ENCODE measurements around the gene NCOA5. TPM values are rescaled to one million over a fixed set of nuclear protein-coding genes. Genes with fewer than 3 reads are reported as not detected.

Gene NCOA5
- total RNA-seq, 4 donors from 2014 or later = 14.7 to 21.5 (median 19.0) TPM

DNA sequence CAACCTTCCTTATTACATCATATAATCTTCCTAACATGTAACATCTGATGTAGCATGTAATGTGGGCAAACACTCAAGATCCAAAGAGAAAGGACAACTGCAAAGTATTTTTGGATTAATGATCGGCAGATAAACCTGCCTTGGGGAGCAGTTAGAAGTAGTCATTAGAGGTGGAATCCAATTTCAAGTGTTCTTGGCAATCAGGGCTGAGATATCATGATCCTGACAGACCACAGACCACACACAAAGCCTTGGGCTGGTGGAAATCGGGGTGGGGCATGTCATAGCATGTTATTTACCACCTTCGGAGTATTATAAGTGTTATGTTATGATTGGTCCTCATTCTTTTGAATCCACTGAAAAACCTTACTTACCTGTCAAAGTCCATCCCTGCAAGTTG is 16.3 kb downstream of the NCOA5 start:
- in situ Hi-C loops (cut with MboI; ENCODE audit: low sequenced_read_pairs in 4 of 4) (no loop called here), intact Hi-C loops (cut with DNase I; ENCODE audit: low total_unique reads) (no loop called here)
- Histone ChIP-seq H3K36me3 (peaks cover 0 to 31% of the 10 kb centered on the region in 2 donors), H3K4me3 (no peak overlapping the region), H3K27me3 (no peaks in the 10 kb centered on the region), H3K4me1 (peaks cover 41 to 47% of the 10 kb centered on the region in 2 donors), H3K9me3 (no peaks in the 10 kb centered on the region), H3K27ac (peak overlapping the region in 2 of 4 donors; percentile 12 to 22)
- peak; percentile 58 to 60 for ATAC-seq
- no peak for DNase-seq
- TF ChIP-seq POLR2A (IDR thresholded peaks at IDR 0.05) = no peak
- TF ChIP-seq, protein P1, sequence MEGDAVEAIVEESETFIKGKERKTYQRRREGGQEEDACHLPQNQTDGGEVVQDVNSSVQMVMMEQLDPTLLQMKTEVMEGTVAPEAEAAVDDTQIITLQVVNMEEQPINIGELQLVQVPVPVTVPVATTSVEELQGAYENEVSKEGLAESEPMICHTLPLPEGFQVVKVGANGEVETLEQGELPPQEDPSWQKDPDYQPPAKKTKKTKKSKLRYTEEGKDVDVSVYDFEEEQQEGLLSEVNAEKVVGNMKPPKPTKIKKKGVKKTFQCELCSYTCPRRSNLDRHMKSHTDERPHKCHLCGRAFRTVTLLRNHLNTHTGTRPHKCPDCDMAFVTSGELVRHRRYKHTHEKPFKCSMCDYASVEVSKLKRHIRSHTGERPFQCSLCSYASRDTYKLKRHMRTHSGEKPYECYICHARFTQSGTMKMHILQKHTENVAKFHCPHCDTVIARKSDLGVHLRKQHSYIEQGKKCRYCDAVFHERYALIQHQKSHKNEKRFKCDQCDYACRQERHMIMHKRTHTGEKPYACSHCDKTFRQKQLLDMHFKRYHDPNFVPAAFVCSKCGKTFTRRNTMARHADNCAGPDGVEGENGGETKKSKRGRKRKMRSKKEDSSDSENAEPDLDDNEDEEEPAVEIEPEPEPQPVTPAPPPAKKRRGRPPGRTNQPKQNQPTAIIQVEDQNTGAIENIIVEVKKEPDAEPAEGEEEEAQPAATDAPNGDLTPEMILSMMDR (IDR thresholded peaks at IDR 0.05 in 4 of 5, conservative IDR thresholded peaks at IDR 0.05 in 1 of 5) = no peak

DNA sequence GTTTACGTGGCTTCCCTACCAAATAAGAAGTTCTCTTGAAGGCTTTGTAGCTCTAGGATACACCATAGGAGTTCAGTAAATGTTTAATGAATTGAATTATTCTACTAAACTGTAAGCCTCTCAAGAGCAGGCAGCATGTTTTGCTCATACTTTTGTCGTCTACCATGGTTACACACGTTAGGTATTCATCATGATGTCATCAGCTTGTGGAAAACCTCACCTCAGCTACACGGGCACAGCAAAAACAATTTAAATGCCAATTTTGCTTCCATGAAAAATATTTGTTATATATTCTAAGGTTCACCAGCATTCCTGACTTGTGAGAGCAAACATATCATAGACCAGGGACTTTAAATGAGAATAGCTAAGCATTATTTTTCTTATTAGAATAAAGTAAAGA is 16.7 kb downstream of the NCOA5 start:
- Histone ChIP-seq H3K4me1 (peaks cover 40 to 47% of the 10 kb centered on the region in 2 donors), H3K36me3 (peaks cover 0 to 33% of the 10 kb centered on the region in 2 donors), H3K27ac (no peak overlapping the region), H3K9me3 (no peaks in the 10 kb centered on the region), H3K4me3 (no peak overlapping the region), H3K27me3 (no peaks in the 10 kb centered on the region)
- DNase-seq (no peak), ATAC-seq (no peak)
- in situ Hi-C loops (cut with MboI; ENCODE audit: low sequenced_read_pairs in 4 of 4) = no loop called here
- TF ChIP-seq, protein P1 (IDR thresholded peaks at IDR 0.05 in 4 of 5, conservative IDR thresholded peaks at IDR 0.05 in 1 of 5) = no peak
- TF ChIP-seq POLR2A (IDR thresholded peaks at IDR 0.05) = no peak
- intact Hi-C loops (cut with DNase I; ENCODE audit: low total_unique reads) = no loop called here

DNA sequence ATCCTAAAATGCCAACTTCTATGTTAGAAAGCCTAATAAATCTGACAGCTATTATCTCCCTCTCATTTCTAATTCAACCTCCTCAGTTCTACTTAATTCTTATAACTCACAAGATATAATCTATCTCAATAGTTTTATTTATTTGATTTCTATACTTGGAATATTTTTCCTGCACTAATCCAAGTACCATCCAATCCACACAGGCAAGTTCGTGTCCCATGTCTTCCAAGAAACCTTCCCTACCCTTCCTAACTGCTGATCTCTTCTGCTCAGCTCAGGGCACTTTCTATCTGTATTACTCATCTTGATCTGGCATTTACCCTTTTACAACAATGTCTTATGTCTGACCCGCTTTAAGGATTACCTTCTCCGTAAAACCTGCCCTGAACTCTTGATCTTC is 18.2 kb downstream of the NCOA5 start:
- H3K27ac ChIP-seq = no peak overlapping the region
- H3K4me3 ChIP-seq = no peak overlapping the region
- in situ Hi-C loops (cut with MboI; ENCODE audit: low sequenced_read_pairs in 4 of 4) (no loop called here), intact Hi-C loops (cut with DNase I; ENCODE audit: low total_unique reads) (no loop called here)
- peaks cover 4 to 47% of the 10 kb centered on the region in 2 donors for H3K36me3 ChIP-seq
- no peaks in the 10 kb centered on the region for H3K9me3 ChIP-seq
- ATAC-seq (no peak), DNase-seq (no peak)
- no peak for TF ChIP-seq POLR2A (IDR thresholded peaks at IDR 0.05)
- TF ChIP-seq, protein P1 (IDR thresholded peaks at IDR 0.05 in 4 of 5, conservative IDR thresholded peaks at IDR 0.05 in 1 of 5) = no peak
- H3K4me1 ChIP-seq = peaks cover 33 to 35% of the 10 kb centered on the region in 2 donors
- H3K27me3 ChIP-seq = no peaks in the 10 kb centered on the region

DNA sequence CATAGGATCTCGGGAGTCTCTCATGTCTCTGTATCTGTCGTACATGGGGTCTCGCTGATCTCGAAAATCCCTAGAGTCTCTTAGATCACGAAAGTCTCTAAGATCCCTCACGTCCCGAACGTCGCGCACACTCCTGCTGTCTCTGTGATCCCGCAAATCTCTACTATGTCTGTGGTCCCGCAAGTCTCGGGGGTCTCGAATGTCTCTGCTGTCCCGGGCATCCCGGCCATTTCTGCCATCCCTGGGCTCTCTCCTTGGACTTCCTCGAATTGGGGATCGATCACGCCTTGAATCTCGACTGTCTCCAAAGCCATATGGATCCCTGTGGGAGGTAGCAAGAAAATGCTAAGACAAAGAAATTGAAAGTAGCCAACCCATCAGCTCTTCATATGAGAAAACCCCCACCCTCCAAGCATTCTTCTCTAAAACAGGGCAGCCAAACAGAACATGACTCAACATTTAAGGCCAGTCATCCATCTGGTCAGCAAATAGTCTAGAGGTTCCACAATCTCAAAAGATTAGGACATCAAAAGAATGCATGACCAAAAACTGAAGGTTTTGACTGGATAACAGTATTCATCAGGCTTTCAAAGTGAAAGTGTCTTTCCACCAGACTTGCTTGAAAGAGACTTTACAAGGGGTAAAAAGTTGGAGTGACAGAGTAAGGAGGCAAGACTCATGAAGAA is 19.4 kb downstream of the NCOA5 start:
- Histone ChIP-seq H3K27ac (no peak overlapping the region), H3K9me3 (no peaks in the 10 kb centered on the region), H3K4me3 (no peak overlapping the region), H3K27me3 (no peaks in the 10 kb centered on the region), H3K36me3 (peaks cover 5 to 59% of the 10 kb centered on the region in 2 donors), H3K4me1 (peaks cover 23 to 24% of the 10 kb centered on the region in 2 donors)
- in situ Hi-C loops (cut with MboI; ENCODE audit: low sequenced_read_pairs in 4 of 4) = no loop called here
- intact Hi-C loops (cut with DNase I; ENCODE audit: low total_unique reads) = no loop called here
- DNase-seq = no peak
- no peak for ATAC-seq
- TF ChIP-seq POLR2A (IDR thresholded peaks at IDR 0.05) = no peak

DNA sequence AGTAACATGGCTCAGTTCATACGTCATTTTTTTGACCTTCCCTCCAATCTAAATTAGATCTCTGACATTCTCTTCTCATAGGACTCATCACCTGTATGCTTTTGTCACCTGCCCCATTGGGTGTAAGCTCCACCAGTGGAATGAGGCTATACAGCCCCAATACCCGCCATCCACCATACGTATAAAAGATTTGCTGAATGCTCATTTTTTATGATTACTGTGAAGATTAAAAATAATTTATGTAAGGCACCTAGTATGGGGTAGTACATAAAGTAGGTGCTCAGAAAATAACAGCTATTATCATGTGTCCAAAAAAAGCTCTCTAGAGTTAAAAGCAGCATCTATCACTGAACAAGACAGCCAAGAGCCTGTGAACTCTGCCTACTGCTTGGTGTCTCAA is 24.1 kb downstream of the NCOA5 start:
- in situ Hi-C loops (cut with MboI; ENCODE audit: low sequenced_read_pairs in 4 of 4) (no loop called here), intact Hi-C loops (cut with DNase I; ENCODE audit: low total_unique reads) (no loop called here)
- TF ChIP-seq, protein P1 (IDR thresholded peaks at IDR 0.05 in 4 of 5, conservative IDR thresholded peaks at IDR 0.05 in 1 of 5) = no peak
- no peak for TF ChIP-seq POLR2A (IDR thresholded peaks at IDR 0.05)
- Histone ChIP-seq H3K9me3 (no peaks in the 10 kb centered on the region), H3K27me3 (no peaks in the 10 kb centered on the region), H3K4me1 (peaks cover 0 to 11% of the 10 kb centered on the region in 2 donors), H3K36me3 (peaks cover 5 to 94% of the 10 kb centered on the region in 2 donors), H3K4me3 (no peak overlapping the region), H3K27ac (no peak overlapping the region)
- ATAC-seq = no peak
- no peak for DNase-seq
